Gastrocnemius medialis (tissue), 4 donors: ENCODE measurements around the gene SART3.

Experiments
- CTCF ChIP-seq, 5 experiments: fragments of 450-650 bp in 3 of 5; fragments of 200-600 bp in 2 of 5; sonication (generic) in 2 of 5; IDR thresholded peaks in 4 of 5; conservative IDR thresholded peaks in 1 of 5; 1 replicate in 4 of 5; 2 replicates in 1 of 5; pipeline ENCODE4 v1.5.1; 2016 to 2019; ENCODE audit warnings: antibody characterized with exemption in 5 of 5, mild to moderate bottlenecking in 3 of 5, moderate library complexity in 3 of 5
- POLR2A ChIP-seq, 2 donors: fragments of 450-650 bp; IDR thresholded peaks; one replicate each; pipeline ENCODE4 v1.6.1; 2017; ENCODE audit warnings: antibody characterized with exemption in 2 of 2, mild to moderate bottlenecking in 2 of 2, moderate library complexity in 2 of 2

DNA sequence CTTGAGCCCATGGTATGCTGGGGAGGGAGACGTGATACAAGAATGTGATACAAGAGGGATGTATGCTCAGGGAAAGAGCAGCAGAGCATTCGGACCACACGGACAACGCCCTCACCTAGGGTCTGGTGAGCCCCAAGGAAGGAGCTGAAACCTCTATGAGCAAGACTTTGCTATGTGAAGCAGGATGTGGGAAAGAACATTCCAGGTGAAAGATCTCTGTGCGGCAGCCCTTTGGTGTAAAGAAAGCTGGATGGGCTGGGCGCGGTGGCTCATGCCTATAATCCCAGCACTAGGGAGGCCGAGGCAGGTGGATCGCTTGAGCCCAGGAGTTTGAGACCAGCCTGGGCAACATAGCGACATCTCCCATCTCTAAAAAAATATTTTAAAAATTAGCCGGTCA, 62.8 kb downstream of the SART3 start:
- TF ChIP-seq CTCF (IDR thresholded peaks at IDR 0.05 in 4 of 5, conservative IDR thresholded peaks at IDR 0.05 in 1 of 5) (no peak), POLR2A (IDR thresholded peaks at IDR 0.05) (no peak)
